ENCODE results near the gene TEKT1. TPM values are rescaled to one million over a fixed set of nuclear protein-coding genes. Genes with fewer than 3 reads are reported as not detected.
"Not testable (repeated sequence)": the region's sequence is repeated elsewhere in the genome, so short reads cannot be mapped to it uniquely, and the experiment has no call there.

The TEKT1 gene
- total RNA-seq (2021) = not detected in 2 replicates
- Bru-seq, nascent RNA = percentile 7 among the genes with signal in this experiment
- BruChase-seq, experiment 1, labeled RNA remaining after a 2-hour chase = percentile 3 among the genes with signal in this experiment
- not detected for BruChase-seq, experiment 2, labeled RNA remaining after a 6-hour chase
- long read RNA-seq = 0 reads

DNA sequence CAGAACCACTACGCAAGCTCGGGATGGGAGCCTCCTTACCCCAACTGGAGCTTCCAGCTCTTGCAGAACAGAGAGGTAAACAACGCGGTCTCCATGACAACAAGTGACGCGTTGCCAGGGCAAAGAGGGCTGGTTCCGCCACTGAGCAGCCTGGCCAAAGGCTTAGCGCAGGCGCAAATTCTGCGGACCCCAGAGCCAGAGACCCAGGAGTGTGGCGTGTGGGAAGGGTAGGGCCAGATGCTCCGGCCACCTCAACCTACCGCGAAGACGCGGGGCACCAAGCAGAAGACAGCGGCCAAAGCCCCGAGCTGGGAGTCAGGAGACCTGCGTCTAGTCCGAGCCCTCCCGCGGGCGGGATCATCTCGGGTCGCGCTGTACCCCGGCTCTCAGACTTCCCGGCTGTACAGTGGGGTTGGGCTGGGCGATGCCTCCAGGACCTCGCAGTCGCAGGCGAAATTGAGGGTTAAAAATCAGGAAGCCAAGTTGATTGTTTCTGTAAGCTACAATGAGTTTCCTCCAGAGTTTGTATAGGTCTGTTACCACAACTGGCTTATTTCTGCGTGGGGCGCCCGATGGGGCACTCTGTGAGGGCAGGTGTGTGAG is at the start of gene TEKT1:
Gene TEKT1 (minus strand): TSS at position 69 of the 603 bp plus-strand sequence. CDS start 1,353 bp downstream, outside the sequence.
- ChIA-PET POLR2A (ENCODE audit: low non-redundant PET) (no interaction called here), CTCF (no interaction called here)
- no TSS peak for BruUV-seq (replicated peaks)
- Histone ChIP-seq H3K4me3 (ENCODE audit: low read depth, low read length, poor library complexity, severe bottlenecking) (no peak within 1 kb of the TSS), H3K27me3 (replicated peaks; ENCODE audit: insufficient read depth, low read depth, low read length, poor library complexity) (peaks cover 93% of the 10 kb centered on the region), H3K36me3 (ENCODE audit: insufficient read depth, low read length, poor library complexity, severe bottlenecking) (no peaks in the 10 kb centered on the region), H3K9me3 (ENCODE audit: low read depth, low read length, poor library complexity, severe bottlenecking) (no peaks in the 10 kb centered on the region), H3K4me1 (ENCODE audit: insufficient read depth, low read length, poor library complexity, severe bottlenecking) (no peaks in the 10 kb centered on the region), H3K27ac (ENCODE audit: low read depth, low read length, poor library complexity, severe bottlenecking) (no peak within 1 kb of the TSS)
- DNase-seq (ENCODE audit: low spot score) = peak; percentile 60
- TF ChIP-seq EZH2 (IDR thresholded peaks at IDR 0.05; ENCODE audit: borderline replicate concordance, low read depth, low read length, poor library complexity, severe bottlenecking) = no peak
- TF ChIP-seq, protein P1, sequence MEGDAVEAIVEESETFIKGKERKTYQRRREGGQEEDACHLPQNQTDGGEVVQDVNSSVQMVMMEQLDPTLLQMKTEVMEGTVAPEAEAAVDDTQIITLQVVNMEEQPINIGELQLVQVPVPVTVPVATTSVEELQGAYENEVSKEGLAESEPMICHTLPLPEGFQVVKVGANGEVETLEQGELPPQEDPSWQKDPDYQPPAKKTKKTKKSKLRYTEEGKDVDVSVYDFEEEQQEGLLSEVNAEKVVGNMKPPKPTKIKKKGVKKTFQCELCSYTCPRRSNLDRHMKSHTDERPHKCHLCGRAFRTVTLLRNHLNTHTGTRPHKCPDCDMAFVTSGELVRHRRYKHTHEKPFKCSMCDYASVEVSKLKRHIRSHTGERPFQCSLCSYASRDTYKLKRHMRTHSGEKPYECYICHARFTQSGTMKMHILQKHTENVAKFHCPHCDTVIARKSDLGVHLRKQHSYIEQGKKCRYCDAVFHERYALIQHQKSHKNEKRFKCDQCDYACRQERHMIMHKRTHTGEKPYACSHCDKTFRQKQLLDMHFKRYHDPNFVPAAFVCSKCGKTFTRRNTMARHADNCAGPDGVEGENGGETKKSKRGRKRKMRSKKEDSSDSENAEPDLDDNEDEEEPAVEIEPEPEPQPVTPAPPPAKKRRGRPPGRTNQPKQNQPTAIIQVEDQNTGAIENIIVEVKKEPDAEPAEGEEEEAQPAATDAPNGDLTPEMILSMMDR (conservative IDR thresholded peaks at IDR 0.05; ENCODE audit: low read depth, low read length) = no peak
- intact Hi-C loops (cut with micrococcal nuclease; ENCODE audit: unreplicated experiment) = loop anchor here (10.0 kb wide), 1 partner anchor 167 kb away; no protein-coding TSS in a partner anchor

DNA sequence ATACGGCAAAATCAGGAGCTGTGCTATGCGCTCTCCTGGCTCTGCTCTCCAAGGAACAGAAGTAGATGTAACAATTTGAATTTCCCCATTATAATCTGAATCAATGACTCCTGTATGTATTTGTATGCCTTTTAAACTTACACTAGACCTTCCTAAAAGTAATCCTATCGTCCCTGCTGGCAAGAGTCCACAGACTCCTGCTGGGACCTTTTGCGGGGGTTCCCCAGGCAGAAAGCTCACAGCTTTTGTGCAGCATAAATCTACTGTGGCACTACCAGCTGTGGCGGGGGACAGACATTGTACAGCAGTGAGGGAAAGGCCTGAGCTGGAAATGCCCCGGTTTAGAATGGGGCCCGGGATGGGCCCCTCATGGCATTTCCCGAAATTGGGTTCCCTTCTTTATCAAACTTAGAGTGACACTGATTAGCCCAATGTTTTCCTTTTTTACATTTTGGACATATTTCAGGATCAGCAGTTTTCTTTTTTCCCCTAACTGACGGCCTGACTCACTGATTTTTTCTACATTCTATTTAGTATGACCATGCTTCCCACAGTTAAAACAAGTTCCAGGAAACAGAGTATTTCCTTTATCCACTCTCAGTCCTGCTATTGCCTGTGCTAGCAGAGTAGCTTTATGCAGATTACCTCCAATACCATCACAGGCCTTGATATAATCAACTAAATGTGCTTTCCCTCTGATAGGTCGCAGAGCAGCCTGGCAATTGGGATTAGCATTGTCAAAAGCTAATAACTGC is 47.9 kb upstream of the TEKT1 start:
- H3K4me1 ChIP-seq (ENCODE audit: insufficient read depth, low read length, poor library complexity, severe bottlenecking); intact Hi-C loops (cut with micrococcal nuclease; ENCODE audit: unreplicated experiment); H3K36me3 ChIP-seq (ENCODE audit: insufficient read depth, low read length, poor library complexity, severe bottlenecking); H3K27me3 ChIP-seq (replicated peaks; ENCODE audit: insufficient read depth, low read depth, low read length, poor library complexity); H3K9me3 ChIP-seq (ENCODE audit: low read depth, low read length, poor library complexity, severe bottlenecking); BruUV-seq (replicated peaks); H3K4me3 ChIP-seq (ENCODE audit: low read depth, low read length, poor library complexity, severe bottlenecking): not testable (repeated sequence)
- POLR2A ChIA-PET (ENCODE audit: low non-redundant PET) = interaction anchor here (0.7 kb wide), 1 partner anchor 351 kb away, joined by 3 read pairs; no protein-coding TSS in a partner anchor
- peak; percentile 81 for DNase-seq (ENCODE audit: low spot score)
- CTCF ChIA-PET = interaction anchor here (0.7 kb wide), 1 partner anchor 125 kb away, joined by 4 read pairs; no protein-coding TSS in a partner anchor
- H3K27ac ChIP-seq (ENCODE audit: low read depth, low read length, poor library complexity, severe bottlenecking) = peak overlapping the region; percentile 32

DNA sequence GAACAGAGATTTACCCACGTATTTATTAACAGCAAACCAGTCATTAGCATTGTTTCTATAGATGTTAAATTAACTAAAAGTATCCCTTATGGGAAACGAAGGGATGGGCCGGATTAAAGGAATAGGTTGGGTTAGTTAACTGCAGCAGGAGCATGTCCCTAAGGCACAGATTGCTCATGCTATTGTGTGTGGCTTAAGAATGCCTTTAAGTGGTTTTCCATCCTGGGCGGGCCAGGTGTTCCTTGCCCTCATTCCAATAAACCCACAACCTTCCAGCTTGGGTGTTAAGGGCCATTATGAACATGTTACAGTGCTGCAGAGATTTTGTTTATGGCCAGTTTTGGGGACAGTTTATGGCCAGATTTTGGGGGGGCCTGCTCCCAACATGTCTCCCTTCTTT is 43.7 kb upstream of the TEKT1 start:
- CTCF ChIA-PET; intact Hi-C loops (cut with micrococcal nuclease; ENCODE audit: unreplicated experiment): not testable (repeated sequence)

GRCh38 chr17:6872936-6873335 is 41.4 kb upstream of the TEKT1 start:
- CTCF ChIA-PET = no interaction called here

More for the DNA sequence above, 43.7 kb upstream of the TEKT1 start:
- H3K4me1 ChIP-seq (ENCODE audit: insufficient read depth, low read length, poor library complexity, severe bottlenecking); H3K27ac ChIP-seq (ENCODE audit: low read depth, low read length, poor library complexity, severe bottlenecking); DNase-seq (ENCODE audit: low spot score); H3K9me3 ChIP-seq (ENCODE audit: low read depth, low read length, poor library complexity, severe bottlenecking); H3K4me3 ChIP-seq (ENCODE audit: low read depth, low read length, poor library complexity, severe bottlenecking); BruUV-seq (replicated peaks); POLR2A ChIA-PET (ENCODE audit: low non-redundant PET); H3K27me3 ChIP-seq (replicated peaks; ENCODE audit: insufficient read depth, low read depth, low read length, poor library complexity); H3K36me3 ChIP-seq (ENCODE audit: insufficient read depth, low read length, poor library complexity, severe bottlenecking): not testable (repeated sequence)

More at GRCh38 chr17:6872936-6873335, 41.4 kb upstream of the TEKT1 start:
- H3K27me3 ChIP-seq (replicated peaks; ENCODE audit: insufficient read depth, low read depth, low read length, poor library complexity) = no peaks in the 10 kb centered on the region
- no peak overlapping the region for H3K27ac ChIP-seq (ENCODE audit: low read depth, low read length, poor library complexity, severe bottlenecking)
- no peak for DNase-seq (ENCODE audit: low spot score)
- no peaks in the 10 kb centered on the region for H3K9me3 ChIP-seq (ENCODE audit: low read depth, low read length, poor library complexity, severe bottlenecking)
- no peaks in the 10 kb centered on the region for H3K36me3 ChIP-seq (ENCODE audit: insufficient read depth, low read length, poor library complexity, severe bottlenecking)
- intact Hi-C loops (cut with micrococcal nuclease; ENCODE audit: unreplicated experiment) = no loop called here
- H3K4me1 ChIP-seq (ENCODE audit: insufficient read depth, low read length, poor library complexity, severe bottlenecking) = no peaks in the 10 kb centered on the region
- BruUV-seq (replicated peaks) = no TSS peak
- no peak overlapping the region for H3K4me3 ChIP-seq (ENCODE audit: low read depth, low read length, poor library complexity, severe bottlenecking)
- POLR2A ChIA-PET (ENCODE audit: low non-redundant PET) = no interaction called here
- no peak for TF ChIP-seq EZH2 (IDR thresholded peaks at IDR 0.05; ENCODE audit: borderline replicate concordance, low read depth, low read length, poor library complexity, severe bottlenecking)
- TF ChIP-seq, protein P1 (conservative IDR thresholded peaks at IDR 0.05; ENCODE audit: low read depth, low read length) = no peak

Data from A673 (cell line).